MCF 10A (cell line): ENCODE data around the gene HOXA3. TPM values are rescaled to one million over a fixed set of nuclear protein-coding genes. Genes with fewer than 3 reads are reported as not detected.
A peak's percentile ranks its signal among the peaks of the same experiment; 100 is the strongest.

Source experiments
- BruUV-seq: library from RNA; stranded (reverse); fragments of 400-500 nt; replicated peaks from 2 replicates; lab custom pipeline; 2021; lab: Mats Ljungman, UMichigan
- CTCF ChIA-PET: fragments of 300-600 bp; sonication (Branson Sonifier 250); formaldehyde crosslinking; extraction: SDS; loops from one replicate; lab custom pipeline; 2021; ENCODE audit warnings: antibody characterized with exemption, inconsistent platforms; lab: Yijun Ruan, JAX
- POLR2A ChIA-PET: fragments of 300-600, 350-650 bp; sonication (Branson Sonifier 250); formaldehyde crosslinking; extraction: SDS; loops from one replicate; lab custom pipeline; 2020; ENCODE audit warnings: antibody characterized with exemption, inconsistent platforms; lab: Yijun Ruan, JAX
- DNase-seq: peaks from one replicate; pipeline ENCODE4 v3.0.0-alpha.2; 2018; ENCODE audit not compliant: unreplicated experiment
- H3K27ac Mint-ChIP-seq: one replicate; pipeline ENCODE4 v1.8.0; 2022; ENCODE audit warnings: mild to moderate bottlenecking, low read depth, mixed read lengths; ENCODE audit not compliant: unreplicated experiment
- H3K27me3 Mint-ChIP-seq: one replicate; pipeline ENCODE4 v1.8.0; 2022; ENCODE audit warnings: mixed read lengths; ENCODE audit not compliant: insufficient read depth, unreplicated experiment
- H3K36me3 Mint-ChIP-seq: one replicate; pipeline ENCODE4 v1.8.0; 2022; ENCODE audit warnings: mild to moderate bottlenecking, moderate library complexity, mixed read lengths; ENCODE audit not compliant: insufficient read depth, unreplicated experiment
- H3K4me1 Mint-ChIP-seq: one replicate; pipeline ENCODE4 v1.8.0; 2022; ENCODE audit warnings: mixed read lengths; ENCODE audit not compliant: insufficient read depth, unreplicated experiment
- H3K4me3 Mint-ChIP-seq: one replicate; pipeline ENCODE4 v1.8.0; 2022; ENCODE audit warnings: mild to moderate bottlenecking, moderate library complexity, mixed read lengths; ENCODE audit not compliant: unreplicated experiment
- H3K9me3 Mint-ChIP-seq: one replicate; pipeline ENCODE4 v1.8.0; 2022; ENCODE audit warnings: mixed read lengths; ENCODE audit not compliant: unreplicated experiment
- intact Hi-C: fragments of 100-400 bp; cut with micrococcal nuclease; formaldehyde crosslinking; loops from 2 replicates; pipeline ENCODE4 v1.14.1; 2022
- total RNA-seq: library from RNA; stranded (reverse); gene quantifications from 2 replicates; pipeline ENCODE4 v1.2.3, GENCODE V29; 2022
- TF ChIP-seq, protein P1 (sequence below): fragments of 200-600 bp; IDR thresholded peaks from one replicate; pipeline ENCODE4 v1.8.0; 2022; ENCODE audit warnings: antibody characterized with exemption, mild to moderate bottlenecking; ENCODE audit not compliant: unreplicated experiment

Gene HOXA3
- total RNA-seq, 1 experiment from 2014 or later: 8.2 TPM

DNA sequence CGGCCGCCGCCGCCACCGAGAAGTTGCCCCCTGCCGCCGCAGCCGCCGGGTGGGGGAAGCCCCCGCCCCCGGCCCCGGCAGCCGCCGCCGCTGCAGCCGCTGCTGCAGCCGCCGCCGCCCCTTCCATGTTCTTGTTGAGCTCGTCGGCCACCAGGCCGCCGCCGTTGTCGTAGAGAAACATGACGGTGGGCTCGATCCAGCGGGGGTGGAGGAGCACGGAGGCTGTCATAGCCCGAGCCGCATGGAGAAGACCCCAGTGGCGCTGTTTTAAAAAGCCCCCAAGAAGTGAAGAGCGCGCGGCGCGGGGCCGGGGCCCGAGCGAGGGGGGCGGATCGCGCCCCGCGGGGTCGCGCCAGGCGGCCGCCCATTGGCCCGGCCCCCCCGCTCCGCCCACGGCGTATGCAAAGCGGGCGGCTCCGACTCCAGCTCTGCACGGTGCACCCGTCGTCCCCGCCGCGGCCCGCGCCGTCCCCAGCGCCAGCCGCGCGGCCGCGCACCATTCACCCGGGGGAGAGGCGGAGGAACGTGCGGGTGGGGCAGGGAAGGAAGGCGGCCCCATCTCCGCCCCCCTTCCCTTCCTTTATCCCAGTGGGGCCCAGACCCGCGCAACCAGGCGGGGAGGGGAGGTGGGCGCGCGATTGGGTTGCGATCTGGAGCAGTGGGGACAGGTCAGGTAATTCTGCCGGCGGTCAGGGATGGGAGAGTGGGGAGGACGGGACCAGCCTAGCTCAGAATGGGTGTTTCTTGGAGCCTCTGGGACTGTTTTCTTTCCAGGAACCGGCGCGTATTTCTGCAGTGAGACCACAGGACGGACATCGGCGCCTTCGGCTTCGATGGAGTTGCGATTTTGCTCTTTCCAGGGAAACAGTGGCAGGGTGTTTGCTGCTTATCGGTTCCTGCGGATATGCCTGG, 47.7 kb upstream of the HOXA3 start, which contains the start of gene HOXA13:
HOXA13 (minus strand) TSS at position 243 of the 912 bp plus-strand sequence; CDS start at position 229, 14 bp downstream.
- Mint-ChIP-seq H3K4me1 (no peaks in the 10 kb centered on the region), H3K4me3 (peak within 1 kb of the TSS; percentile 64), H3K36me3 (no peaks in the 10 kb centered on the region), H3K27me3 (peaks cover 66% of the 10 kb centered on the region), H3K9me3 (no peaks in the 10 kb centered on the region), H3K27ac (no peak within 1 kb of the TSS)
- ChIA-PET CTCF (interaction anchor here (0.6 to 2.0 kb wide), 4 partner anchors 54 to 721 kb away, joined by 3 to 7 read pairs (median 3); no protein-coding TSS in a partner anchor), POLR2A (interaction anchor here (0.6 kb wide), 1 partner anchor 850 kb away, joined by 3 read pairs; no protein-coding TSS in a partner anchor)
- BruUV-seq: no TSS peak
- TF ChIP-seq, protein P1, sequence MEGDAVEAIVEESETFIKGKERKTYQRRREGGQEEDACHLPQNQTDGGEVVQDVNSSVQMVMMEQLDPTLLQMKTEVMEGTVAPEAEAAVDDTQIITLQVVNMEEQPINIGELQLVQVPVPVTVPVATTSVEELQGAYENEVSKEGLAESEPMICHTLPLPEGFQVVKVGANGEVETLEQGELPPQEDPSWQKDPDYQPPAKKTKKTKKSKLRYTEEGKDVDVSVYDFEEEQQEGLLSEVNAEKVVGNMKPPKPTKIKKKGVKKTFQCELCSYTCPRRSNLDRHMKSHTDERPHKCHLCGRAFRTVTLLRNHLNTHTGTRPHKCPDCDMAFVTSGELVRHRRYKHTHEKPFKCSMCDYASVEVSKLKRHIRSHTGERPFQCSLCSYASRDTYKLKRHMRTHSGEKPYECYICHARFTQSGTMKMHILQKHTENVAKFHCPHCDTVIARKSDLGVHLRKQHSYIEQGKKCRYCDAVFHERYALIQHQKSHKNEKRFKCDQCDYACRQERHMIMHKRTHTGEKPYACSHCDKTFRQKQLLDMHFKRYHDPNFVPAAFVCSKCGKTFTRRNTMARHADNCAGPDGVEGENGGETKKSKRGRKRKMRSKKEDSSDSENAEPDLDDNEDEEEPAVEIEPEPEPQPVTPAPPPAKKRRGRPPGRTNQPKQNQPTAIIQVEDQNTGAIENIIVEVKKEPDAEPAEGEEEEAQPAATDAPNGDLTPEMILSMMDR: no peak
- intact Hi-C loops: loop anchor here (5.0 to 10.0 kb wide), 2 partner anchors 877 to 1725 kb away; no protein-coding TSS in a partner anchor
- no peak for DNase-seq

DNA sequence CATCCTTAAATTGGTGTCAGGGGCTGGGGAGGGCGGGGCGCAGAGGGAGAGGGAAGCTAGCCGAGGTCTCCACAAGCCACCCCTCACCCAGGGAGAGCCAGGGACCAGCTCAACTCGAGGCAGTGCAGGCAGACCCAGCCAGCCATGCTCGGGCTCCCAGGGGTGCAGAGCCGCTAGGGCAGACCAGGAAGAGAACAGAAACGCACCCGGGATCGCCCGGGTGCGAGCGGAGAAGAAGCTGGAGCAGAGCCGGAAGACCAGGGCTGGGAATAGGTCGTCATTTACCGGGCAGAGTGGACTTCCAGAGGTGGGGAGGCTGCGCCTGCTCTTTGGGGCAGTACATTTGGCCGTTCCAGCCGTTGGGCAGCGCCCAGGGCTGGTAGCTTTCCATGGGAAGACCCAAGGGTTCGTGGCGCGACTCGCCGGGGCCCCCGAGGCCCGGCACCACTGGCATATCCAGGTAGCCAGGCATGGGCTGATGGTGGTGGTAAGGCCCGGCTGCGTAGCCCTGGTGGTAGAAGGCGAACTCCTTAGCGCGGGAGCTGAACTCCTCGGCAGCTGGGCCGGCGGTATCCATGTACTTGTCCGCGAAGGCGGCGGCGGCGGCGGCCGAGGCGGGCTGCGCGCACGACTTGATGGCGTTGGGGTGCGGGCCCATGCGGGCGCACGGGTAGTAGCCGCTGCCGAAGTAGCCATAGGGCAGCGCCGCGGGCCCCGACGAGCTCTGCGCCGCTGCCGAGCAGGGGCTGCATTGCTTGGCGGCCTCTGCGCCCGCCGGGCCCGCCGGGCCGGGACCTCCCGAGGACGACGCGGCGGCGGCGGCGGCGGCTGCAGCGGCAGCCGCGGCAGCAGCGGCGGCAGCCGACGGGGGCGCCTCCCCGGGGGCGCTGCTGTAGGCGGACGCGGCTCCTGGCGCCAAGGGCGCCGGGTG, 46.8 kb upstream of the HOXA3 start:
- peak overlapping the region; percentile 64 for H3K4me3 Mint-ChIP-seq
- peaks cover 75% of the 10 kb centered on the region for H3K27me3 Mint-ChIP-seq
- no peaks in the 10 kb centered on the region for H3K36me3 Mint-ChIP-seq
- H3K4me1 Mint-ChIP-seq: no peaks in the 10 kb centered on the region
- no peaks in the 10 kb centered on the region for H3K9me3 Mint-ChIP-seq
- no peak overlapping the region for H3K27ac Mint-ChIP-seq
- TF ChIP-seq, protein P1: no peak
- BruUV-seq: no TSS peak
- CTCF ChIA-PET: interaction anchor here (0.5 to 1.4 kb wide), 13 partner anchors 9 to 1265 kb away, joined by 3 to 4 read pairs (median 3); no protein-coding TSS in a partner anchor
- POLR2A ChIA-PET: interaction anchor here (0.5 to 0.7 kb wide), 2 partner anchors 375 to 825 kb away, joined by 3 read pairs; no protein-coding TSS in a partner anchor
- no peak for DNase-seq
- intact Hi-C loops: loop anchor here (5.0 to 10.0 kb wide), 2 partner anchors 878 to 1726 kb away; no protein-coding TSS in a partner anchor

DNA sequence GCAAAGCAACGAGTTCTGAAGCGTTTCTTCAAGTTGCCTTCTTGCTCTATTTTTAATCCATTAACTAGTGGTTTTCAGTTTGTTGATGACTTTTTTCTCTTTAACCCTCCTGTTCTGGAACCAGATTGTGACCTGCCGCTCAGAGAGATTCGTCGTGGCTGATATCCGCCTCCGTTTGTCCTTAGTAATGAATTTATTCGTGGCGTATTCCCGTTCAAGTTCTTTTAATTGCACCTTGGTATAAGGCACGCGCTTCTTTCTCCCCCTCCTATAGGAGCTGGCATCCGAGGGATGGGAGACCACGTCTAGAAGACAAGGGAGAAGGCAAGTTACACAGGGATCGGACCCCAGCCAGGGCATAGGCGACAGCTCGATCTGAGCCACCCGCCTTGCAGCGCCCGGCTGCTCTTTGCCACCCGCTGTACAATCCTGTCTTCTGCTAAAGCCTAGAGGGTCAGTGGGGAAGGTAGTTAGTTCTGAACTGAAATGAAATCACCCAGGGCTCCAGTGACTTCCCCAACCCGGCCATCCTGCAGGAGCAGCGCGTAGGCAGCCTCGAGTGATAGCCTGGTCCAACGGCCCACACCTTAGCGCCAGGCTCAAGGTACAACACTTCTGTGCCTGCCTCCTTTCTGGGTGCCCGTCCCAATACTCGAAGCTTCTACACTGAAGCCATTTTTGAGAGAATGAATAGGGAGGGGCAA, 45.9 kb upstream of the HOXA3 start:
- TF ChIP-seq, protein P1: no peak
- H3K27ac Mint-ChIP-seq: no peak overlapping the region
- ChIA-PET POLR2A (interaction anchor here (0.7 kb wide), 1 partner anchor 826 kb away, joined by 3 read pairs; no protein-coding TSS in a partner anchor), CTCF (interaction anchor here (0.5 to 1.4 kb wide), 10 partner anchors 10 to 1266 kb away, joined by 3 to 4 read pairs (median 4); no protein-coding TSS in a partner anchor)
- DNase-seq: no peak
- no peaks in the 10 kb centered on the region for H3K9me3 Mint-ChIP-seq
- H3K36me3 Mint-ChIP-seq: no peaks in the 10 kb centered on the region
- H3K4me3 Mint-ChIP-seq: peak overlapping the region; percentile 62
- no peaks in the 10 kb centered on the region for H3K4me1 Mint-ChIP-seq
- intact Hi-C loops: loop anchor here (5.0 to 10.0 kb wide), 2 partner anchors 879 to 1727 kb away; no protein-coding TSS in a partner anchor
- H3K27me3 Mint-ChIP-seq: peaks cover 75% of the 10 kb centered on the region
- no TSS peak for BruUV-seq
